H1 (cell line): Measurements from ENCODE around the gene VDAC2. TPM values are rescaled to one million over a fixed set of nuclear protein-coding genes. Genes with fewer than 3 reads are reported as not detected.
A peak's percentile ranks its signal among the peaks of the same experiment; 100 is the strongest.

Source experiments
- CTCF ChIA-PET: fragments of 300-600 bp; sonication (Branson Sonifier 250); formaldehyde crosslinking; loops from one replicate; lab custom pipeline; 2021; ENCODE audit not compliant: partially characterized antibody; lab: Charles Lee
- POLR2A ChIA-PET: fragments of 300-600 bp; sonication (Branson Sonifier 250); formaldehyde crosslinking; loops from one replicate; lab custom pipeline; 2021; ENCODE audit warnings: inconsistent platforms; ENCODE audit not compliant: partially characterized antibody; lab: Charles Lee
- DNase-seq, 2 experiments: peaks; one replicate each; pipeline versions ENCODE4 v3.0.0 to v3.0.0-alpha.2; 2010 to 2022; ENCODE audit warnings: low spot score in 2 of 2, low read depth in 1 of 2, mixed read lengths in 1 of 2
- FAIRE-seq: peaks from 2 replicates; lab custom pipeline; 2011; peaks lifted over from hg19 to GRCh38; lab: Jason Lieb, UNC
- H2AFZ ChIP-seq: 2 replicates; pipeline ENCODE4 v1.8.1; 2012; ENCODE audit warnings: low read length, inconsistent platforms
- H2AK5ac ChIP-seq: 2 replicates; pipeline ENCODE4 v1.6.1; 2013; ENCODE audit warnings: low read depth, low read length
- H2BK120ac ChIP-seq: replicated peaks from 2 replicates; pipeline ENCODE3; 2013; ENCODE audit warnings: low read depth, low read length, inconsistent platforms
- H2BK12ac ChIP-seq: 2 replicates; pipeline ENCODE4 v1.6.1; 2013; ENCODE audit warnings: low read depth, low read length
- H2BK15ac ChIP-seq: 2 replicates; pipeline ENCODE4 v1.6.1; 2013; ENCODE audit warnings: low read length
- H2BK20ac ChIP-seq: 2 replicates; pipeline ENCODE4 v1.6.1; 2013; ENCODE audit warnings: low read length
- H2BK5ac ChIP-seq: 2 replicates; pipeline ENCODE4 v1.6.1; 2013; ENCODE audit warnings: low read depth, low read length
- H3K14ac ChIP-seq: 2 replicates; pipeline ENCODE4 v1.6.1; 2013; ENCODE audit warnings: inconsistent platforms; ENCODE audit not compliant: insufficient read length
- H3K18ac ChIP-seq: 2 replicates; pipeline ENCODE4 v1.6.1; 2013; ENCODE audit warnings: low read length; ENCODE audit errors: extremely low read depth
- H3K23ac ChIP-seq: 2 replicates; pipeline ENCODE4 v1.6.1; 2013; ENCODE audit warnings: inconsistent platforms; ENCODE audit not compliant: insufficient read length
- H3K23me2 ChIP-seq: 2 replicates; pipeline ENCODE4 v1.6.1; 2013; ENCODE audit warnings: low read depth, low read length
- H3K27ac ChIP-seq: 2 replicates; pipeline ENCODE4 v1.6.1; 2011; ENCODE audit warnings: low read depth, low read length, inconsistent platforms
- H3K27me3 ChIP-seq, 4 experiments: replicated peaks in 1 of 4; 1 replicate in 1 of 4; 2 replicates in 3 of 4; pipeline versions ENCODE4 v1.6.1 to v1.8.1; 2011 to 2013; ENCODE audit warnings: low read length in 3 of 4, mild to moderate bottlenecking in 3 of 4, inconsistent platforms in 2 of 4, mixed read lengths in 2 of 4, moderate library complexity in 1 of 4; ENCODE audit not compliant: control insufficient read depth in 3 of 4, insufficient read depth in 3 of 4; ENCODE audit errors: extremely low read depth in 1 of 4
- H3K36me3 ChIP-seq, 4 experiments: 2 replicates each; pipeline versions ENCODE4 v1.6.1 to v1.8.1; 2011 to 2013; ENCODE audit warnings: mild to moderate bottlenecking in 4 of 4, low read length in 3 of 4, moderate library complexity in 2 of 4, control low read depth in 1 of 4, inconsistent platforms in 1 of 4; ENCODE audit not compliant: insufficient read depth in 4 of 4, control insufficient read depth in 2 of 4
- H3K4ac ChIP-seq: replicated peaks from 2 replicates; pipeline ENCODE3; 2013; ENCODE audit warnings: low read length, low read depth, mixed read lengths, inconsistent platforms; ENCODE audit not compliant: insufficient read length
- H3K4me1 ChIP-seq, 4 experiments: replicated peaks in 1 of 4; 1 replicate in 1 of 4; 2 replicates in 3 of 4; pipeline versions ENCODE4 v1.6.1 to v1.8.1; 2011 to 2013; ENCODE audit warnings: low read length in 3 of 4, inconsistent platforms in 2 of 4, mixed read lengths in 1 of 4; ENCODE audit not compliant: insufficient read depth in 4 of 4, control insufficient read depth in 3 of 4
- H3K4me2 ChIP-seq, 2 experiments: 2 replicates each; pipeline versions ENCODE4 v1.6.1 to v1.8.1; 2011 to 2013; ENCODE audit warnings: low read depth in 2 of 2, low read length in 2 of 2, control low read depth in 1 of 2, inconsistent platforms in 1 of 2, mild to moderate bottlenecking in 1 of 2; ENCODE audit not compliant: insufficient read depth in 1 of 2
- H3K4me3 ChIP-seq, 4 experiments: fragments of 200-600, 300-600 bp in 1 of 4; sonication (generic), shearing (Covaris generic), sonication (Bioruptor Twin) in 1 of 4; 2 replicates each; pipeline versions ENCODE4 v1.5.1 to v1.8.1; 2011 to 2016; ENCODE audit warnings: low read length in 4 of 4, low read depth in 3 of 4, control low read depth in 2 of 4, inconsistent platforms in 2 of 4, mild to moderate bottlenecking in 2 of 4, mixed read lengths in 1 of 4, moderate library complexity in 1 of 4; ENCODE audit not compliant: insufficient read depth in 2 of 4; ENCODE audit errors: extremely low read depth in 1 of 4
- H3K56ac ChIP-seq: replicated peaks from 2 replicates; pipeline ENCODE3; 2013; ENCODE audit warnings: low read depth, mild to moderate bottlenecking, mixed read lengths, low read length, inconsistent platforms; ENCODE audit not compliant: insufficient read length
- H3K79me1 ChIP-seq: 2 replicates; pipeline ENCODE4 v1.6.1; 2013; ENCODE audit warnings: low read depth, low read length, control low read depth
- H3K79me2 ChIP-seq, 2 experiments: 2 replicates each; pipeline versions ENCODE4 v1.6.1 to v1.8.1; 2012 to 2013; ENCODE audit warnings: low read length in 2 of 2, mild to moderate bottlenecking in 2 of 2, inconsistent platforms in 1 of 2; ENCODE audit not compliant: insufficient read depth in 2 of 2, control insufficient read depth in 1 of 2
- H3K9ac ChIP-seq, 4 experiments: replicated peaks in 1 of 4; 1 replicate in 1 of 4; 2 replicates in 3 of 4; pipeline versions ENCODE4 v1.6.1 to v1.8.1; 2011 to 2013; ENCODE audit warnings: low read depth in 3 of 4, low read length in 3 of 4, control low read depth in 2 of 4, mild to moderate bottlenecking in 2 of 4, moderate library complexity in 2 of 4, inconsistent platforms in 1 of 4; ENCODE audit errors: extremely low read depth in 1 of 4
- H3K9me3 ChIP-seq, 2 experiments: 2 replicates each; pipeline versions ENCODE4 v1.6.1 to v1.8.1; 2012 to 2013; ENCODE audit warnings: mild to moderate bottlenecking in 2 of 2, moderate library complexity in 2 of 2, control low read depth in 1 of 2, inconsistent platforms in 1 of 2, low read depth in 1 of 2, low read length in 1 of 2, mixed read lengths in 1 of 2; ENCODE audit not compliant: insufficient read depth in 2 of 2
- H4K20me1 ChIP-seq, 2 experiments: replicated peaks in 1 of 2; 2 replicates each; pipeline versions ENCODE3 to v1.8.1; 2011 to 2013; ENCODE audit warnings: inconsistent platforms in 2 of 2, low read length in 2 of 2, mild to moderate bottlenecking in 1 of 2; ENCODE audit not compliant: insufficient read depth in 2 of 2, control insufficient read depth in 1 of 2
- H4K5ac ChIP-seq: 2 replicates; pipeline ENCODE4 v1.6.1; 2013; ENCODE audit warnings: low read length, low read depth, mixed read lengths, inconsistent platforms; ENCODE audit not compliant: insufficient read length
- H4K8ac ChIP-seq: 2 replicates; pipeline ENCODE4 v1.8.0; 2013; ENCODE audit warnings: mild to moderate bottlenecking, moderate library complexity, low read length, inconsistent platforms; ENCODE audit not compliant: insufficient read depth; ENCODE audit errors: extremely low read depth
- H4K91ac ChIP-seq: replicated peaks from 2 replicates; pipeline ENCODE3; 2013; ENCODE audit warnings: low read length, mixed read lengths, inconsistent platforms; ENCODE audit not compliant: insufficient read length
- BCL11A ChIP-seq, 2 experiments: IDR thresholded peaks; one replicate each; pipeline ENCODE4 v1.6.1; 2011; ENCODE audit warnings: low read depth in 2 of 2, low read length in 2 of 2, mild to moderate bottlenecking in 2 of 2
- CBX8 ChIP-seq: fragments of 300-800, 300-1000 bp; sonication (generic); IDR thresholded peaks from 2 replicates; pipeline ENCODE4 v1.7.1; 2016; ENCODE audit warnings: low read depth, low read length, borderline replicate concordance
- CHD2 ChIP-seq: IDR thresholded peaks from 2 replicates; pipeline ENCODE4 v1.6.1; 2012; ENCODE audit warnings: low read length, improper control_type of control experiment
- RAD21 ChIP-seq, 2 experiments: IDR thresholded peaks in 1 of 2; conservative IDR thresholded peaks in 1 of 2; 2 replicates each; pipeline ENCODE4 v1.6.1; 2011; ENCODE audit warnings: low read depth in 2 of 2, low read length in 2 of 2, improper control_type of control experiment in 1 of 2, inconsistent platforms in 1 of 2, mild to moderate bottlenecking in 1 of 2, moderate library complexity in 1 of 2
- RNF2 ChIP-seq: fragments of 200-900, 300-1000 bp; sonication (generic); IDR thresholded peaks from 2 replicates; pipeline ENCODE4 v1.7.1; 2016; ENCODE audit warnings: borderline replicate concordance, low read depth, mild to moderate bottlenecking, antibody characterized with exemption, low read length; ENCODE audit not compliant: poor library complexity, severe bottlenecking; ENCODE audit errors: missing control alignments
- SIRT6 ChIP-seq: IDR thresholded peaks from one replicate; pipeline ENCODE4 v1.7.1; 2012; ENCODE audit warnings: low read length, inconsistent platforms
- YY1 ChIP-seq: IDR thresholded peaks from 2 replicates; pipeline ENCODE4 v1.6.1; 2011; ENCODE audit warnings: low read depth, mild to moderate bottlenecking, low read length
- WGBS, 2 experiments: shearing (Covaris generic) in 1 of 2; methylation state at CpG; one replicate each; pipeline versions ENCODE4 v1.1.6 to v1.1.7; 2013 to 2015; ENCODE audit warnings: low lambda C conversion rate in 2 of 2, mixed read lengths in 2 of 2, inconsistent platforms in 1 of 2, low coverage in 1 of 2, missing lambda C conversion rate in 1 of 2; ENCODE audit not compliant: insufficient replicate concordance in 2 of 2, insufficient coverage in 1 of 2, insufficient read length in 1 of 2; ENCODE audit errors: extremely low coverage in 1 of 2, missing lambda C conversion rate in 1 of 2; 5-methylcytosine and 5-hydroxymethylcytosine counted together
- polyA plus RNA-seq, 7 experiments: library from polyadenylated mRNA; depleted of rRNA in 3 of 7; stranded (reverse) in 5 of 7; unstranded in 2 of 7; fragments of >200 nt in 5 of 7; fragments of 200-250 nt in 2 of 7; gene quantifications; 1 replicate in 5 of 7; 2 replicates in 1 of 7; 4 replicates in 1 of 7; pipeline versions ENCODE4 v1.2.1 to v1.2.3, GENCODE V29; 2011 to 2013; ENCODE audit warnings: missing spikeins in 2 of 7, mixed read lengths in 2 of 7
- total RNA-seq: library from RNA; stranded (reverse); fragmentation: NEBNext Ultra II Directional; extraction: Animal tissue kit (Norgen Biotek cat#: 25700); gene quantifications from 2 replicates; pipeline ENCODE4 v1.2.1, GENCODE V29; 2021
- TF ChIP-seq, protein P1 (sequence below), 3 experiments: IDR thresholded peaks; 1 replicate in 2 of 3; 2 replicates in 1 of 3; pipeline versions ENCODE4 v1.5.1 to v1.6.1; 2011; ENCODE audit warnings: low read length in 3 of 3, mild to moderate bottlenecking in 3 of 3, inconsistent platforms in 2 of 3, low read depth in 1 of 3, moderate library complexity in 1 of 3; ENCODE audit not compliant: insufficient read depth in 1 of 3; ENCODE audit errors: control extremely low read depth in 1 of 3
- TF ChIP-seq, protein P2 (sequence below): IDR thresholded peaks from 2 replicates; pipeline ENCODE4 v1.6.1; 2011; ENCODE audit warnings: low read depth, mild to moderate bottlenecking, low read length; ENCODE audit not compliant: insufficient read depth

VDAC2 gene
- total and polyA plus RNA-seq, 2 of the 8 experiments (the other 6 are each of a cell fraction or from before 2014, with no cell fraction given) = 89.8 to 284 TPM

DNA sequence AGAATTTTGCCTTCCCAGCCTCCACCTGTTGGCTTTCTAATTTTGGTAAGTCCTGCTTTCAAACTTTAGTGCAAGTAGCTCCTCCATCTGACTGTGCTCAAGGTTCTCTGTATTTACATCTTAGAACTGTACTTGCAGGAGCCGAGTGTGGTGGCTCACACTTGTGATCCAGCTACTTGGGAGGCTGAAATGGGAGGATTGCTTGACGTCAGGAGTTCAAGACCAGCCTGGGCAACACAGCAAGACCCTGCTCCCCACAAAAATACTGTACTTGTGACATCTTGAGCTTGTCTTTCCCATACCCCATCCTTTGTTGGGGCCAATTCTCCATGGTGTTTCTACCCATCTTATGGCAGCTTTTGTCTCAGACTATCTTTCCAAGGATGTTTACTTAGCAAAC lies 4.7 kb upstream of the VDAC2 start:
- POLR2A ChIA-PET = interaction anchor here (1.1 to 36.7 kb wide), 4 partner anchors 10 to 22 kb away, joined by 3 to 801 read pairs (median 4); partner anchors contain the start of gene COMTD1
- DNase-seq = no peak
- Histone ChIP-seq H3K4ac (no peak overlapping the region), H3K14ac (no peak overlapping the region), H2BK5ac (no peak overlapping the region), H3K4me1 (peaks cover 3 to 17% (median 9%) of the 10 kb centered on the region in 4 experiments), H2AK5ac (no peak overlapping the region), H3K79me2 (peaks cover under 1 to 2% of the 10 kb centered on the region in 2 experiments; a peak in 3 of 4 replicates), H4K5ac (no peak overlapping the region), H3K9ac (no peak overlapping the region), H2AFZ (no peak overlapping the region), H3K27ac (no peak overlapping the region), H4K91ac (no peak overlapping the region), H4K20me1 (no peaks in the 10 kb centered on the region), H2BK15ac (peak overlapping the region; percentile 81; the same call in 1 of the 2 replicates), H3K18ac (no peak overlapping the region), H3K4me2 (no peak overlapping the region), H3K27me3 (no peaks in the 10 kb centered on the region), H3K23ac (no peak overlapping the region), H3K79me1 (no peaks in the 10 kb centered on the region), H2BK20ac (no peak overlapping the region), H2BK120ac (no peak overlapping the region), H3K36me3 (no peaks in the 10 kb centered on the region), H3K56ac (no peak overlapping the region), H4K8ac (no peak overlapping the region), H2BK12ac (no peak overlapping the region), H3K23me2 (peaks cover 8% of the 10 kb centered on the region), H3K4me3 (no peak overlapping the region), H3K9me3 (no peaks in the 10 kb centered on the region)
- CTCF ChIA-PET = interaction anchor here (0.7 to 11.0 kb wide), 11 partner anchors 8 to 1326 kb away, joined by 3 to 128 read pairs (median 5); partner anchors contain the start of gene COMTD1
- FAIRE-seq = no peak
- WGBS, 2 experiments = 88% methylated on average over 2 of the region's 2 CpGs; no CpG with 5 or more reads in 1 of the 2 experiments
- TF ChIP-seq RAD21 (IDR thresholded peaks at IDR 0.05 in 1 of 2, conservative IDR thresholded peaks at IDR 0.05 in 1 of 2; ENCODE audit: low read depth in 2 of 2, low read length in 2 of 2) = no peak
- TF ChIP-seq, protein P1, sequence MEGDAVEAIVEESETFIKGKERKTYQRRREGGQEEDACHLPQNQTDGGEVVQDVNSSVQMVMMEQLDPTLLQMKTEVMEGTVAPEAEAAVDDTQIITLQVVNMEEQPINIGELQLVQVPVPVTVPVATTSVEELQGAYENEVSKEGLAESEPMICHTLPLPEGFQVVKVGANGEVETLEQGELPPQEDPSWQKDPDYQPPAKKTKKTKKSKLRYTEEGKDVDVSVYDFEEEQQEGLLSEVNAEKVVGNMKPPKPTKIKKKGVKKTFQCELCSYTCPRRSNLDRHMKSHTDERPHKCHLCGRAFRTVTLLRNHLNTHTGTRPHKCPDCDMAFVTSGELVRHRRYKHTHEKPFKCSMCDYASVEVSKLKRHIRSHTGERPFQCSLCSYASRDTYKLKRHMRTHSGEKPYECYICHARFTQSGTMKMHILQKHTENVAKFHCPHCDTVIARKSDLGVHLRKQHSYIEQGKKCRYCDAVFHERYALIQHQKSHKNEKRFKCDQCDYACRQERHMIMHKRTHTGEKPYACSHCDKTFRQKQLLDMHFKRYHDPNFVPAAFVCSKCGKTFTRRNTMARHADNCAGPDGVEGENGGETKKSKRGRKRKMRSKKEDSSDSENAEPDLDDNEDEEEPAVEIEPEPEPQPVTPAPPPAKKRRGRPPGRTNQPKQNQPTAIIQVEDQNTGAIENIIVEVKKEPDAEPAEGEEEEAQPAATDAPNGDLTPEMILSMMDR (IDR thresholded peaks at IDR 0.05; ENCODE audit: control extremely low read depth in 1 of 3, insufficient read depth in 1 of 3, low read depth in 1 of 3, low read length in 3 of 3) = no peak
- no peak for TF ChIP-seq BCL11A (IDR thresholded peaks at IDR 0.05; ENCODE audit: low read depth in 2 of 2, low read length in 2 of 2)
- TF ChIP-seq CBX8 = no peak
- TF ChIP-seq RNF2 = no peak
- TF ChIP-seq SIRT6 = no peak
- TF ChIP-seq CHD2 = no peak
- no peak for TF ChIP-seq YY1
- TF ChIP-seq, protein P2, sequence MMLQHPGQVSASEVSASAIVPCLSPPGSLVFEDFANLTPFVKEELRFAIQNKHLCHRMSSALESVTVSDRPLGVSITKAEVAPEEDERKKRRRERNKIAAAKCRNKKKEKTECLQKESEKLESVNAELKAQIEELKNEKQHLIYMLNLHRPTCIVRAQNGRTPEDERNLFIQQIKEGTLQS = no peak
